Measurements from ENCODE around the gene RTRAF.

DNA sequence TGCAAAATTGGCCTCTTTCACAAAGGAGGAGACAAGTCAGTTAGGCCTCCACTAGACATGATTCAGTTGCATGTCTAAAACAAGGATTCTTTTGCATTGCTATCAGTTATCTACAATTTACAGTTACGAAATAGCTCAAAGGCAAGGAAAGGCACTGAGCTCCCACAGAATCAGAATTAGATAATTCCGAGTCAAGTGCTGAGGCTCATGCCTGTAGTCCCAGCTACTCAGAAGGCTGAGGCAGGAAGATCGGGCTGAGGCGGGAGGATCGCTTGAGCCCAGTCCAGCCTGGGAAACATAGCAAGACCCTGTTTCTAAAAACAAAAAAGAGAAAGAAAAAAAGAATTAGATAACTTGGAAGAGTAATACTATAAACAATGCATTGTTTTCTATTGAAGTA is 12.3 kb upstream of the RTRAF start:
- TF ChIP-seq POLR2AphosphoS5 (IDR thresholded peaks at IDR 0.05; ENCODE audit: low read depth) = no peak
- TF ChIP-seq, protein P1, sequence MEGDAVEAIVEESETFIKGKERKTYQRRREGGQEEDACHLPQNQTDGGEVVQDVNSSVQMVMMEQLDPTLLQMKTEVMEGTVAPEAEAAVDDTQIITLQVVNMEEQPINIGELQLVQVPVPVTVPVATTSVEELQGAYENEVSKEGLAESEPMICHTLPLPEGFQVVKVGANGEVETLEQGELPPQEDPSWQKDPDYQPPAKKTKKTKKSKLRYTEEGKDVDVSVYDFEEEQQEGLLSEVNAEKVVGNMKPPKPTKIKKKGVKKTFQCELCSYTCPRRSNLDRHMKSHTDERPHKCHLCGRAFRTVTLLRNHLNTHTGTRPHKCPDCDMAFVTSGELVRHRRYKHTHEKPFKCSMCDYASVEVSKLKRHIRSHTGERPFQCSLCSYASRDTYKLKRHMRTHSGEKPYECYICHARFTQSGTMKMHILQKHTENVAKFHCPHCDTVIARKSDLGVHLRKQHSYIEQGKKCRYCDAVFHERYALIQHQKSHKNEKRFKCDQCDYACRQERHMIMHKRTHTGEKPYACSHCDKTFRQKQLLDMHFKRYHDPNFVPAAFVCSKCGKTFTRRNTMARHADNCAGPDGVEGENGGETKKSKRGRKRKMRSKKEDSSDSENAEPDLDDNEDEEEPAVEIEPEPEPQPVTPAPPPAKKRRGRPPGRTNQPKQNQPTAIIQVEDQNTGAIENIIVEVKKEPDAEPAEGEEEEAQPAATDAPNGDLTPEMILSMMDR (IDR thresholded peaks at IDR 0.05; ENCODE audit: insufficient read depth, low read length) = no peak
- TF ChIP-seq, protein P2, sequence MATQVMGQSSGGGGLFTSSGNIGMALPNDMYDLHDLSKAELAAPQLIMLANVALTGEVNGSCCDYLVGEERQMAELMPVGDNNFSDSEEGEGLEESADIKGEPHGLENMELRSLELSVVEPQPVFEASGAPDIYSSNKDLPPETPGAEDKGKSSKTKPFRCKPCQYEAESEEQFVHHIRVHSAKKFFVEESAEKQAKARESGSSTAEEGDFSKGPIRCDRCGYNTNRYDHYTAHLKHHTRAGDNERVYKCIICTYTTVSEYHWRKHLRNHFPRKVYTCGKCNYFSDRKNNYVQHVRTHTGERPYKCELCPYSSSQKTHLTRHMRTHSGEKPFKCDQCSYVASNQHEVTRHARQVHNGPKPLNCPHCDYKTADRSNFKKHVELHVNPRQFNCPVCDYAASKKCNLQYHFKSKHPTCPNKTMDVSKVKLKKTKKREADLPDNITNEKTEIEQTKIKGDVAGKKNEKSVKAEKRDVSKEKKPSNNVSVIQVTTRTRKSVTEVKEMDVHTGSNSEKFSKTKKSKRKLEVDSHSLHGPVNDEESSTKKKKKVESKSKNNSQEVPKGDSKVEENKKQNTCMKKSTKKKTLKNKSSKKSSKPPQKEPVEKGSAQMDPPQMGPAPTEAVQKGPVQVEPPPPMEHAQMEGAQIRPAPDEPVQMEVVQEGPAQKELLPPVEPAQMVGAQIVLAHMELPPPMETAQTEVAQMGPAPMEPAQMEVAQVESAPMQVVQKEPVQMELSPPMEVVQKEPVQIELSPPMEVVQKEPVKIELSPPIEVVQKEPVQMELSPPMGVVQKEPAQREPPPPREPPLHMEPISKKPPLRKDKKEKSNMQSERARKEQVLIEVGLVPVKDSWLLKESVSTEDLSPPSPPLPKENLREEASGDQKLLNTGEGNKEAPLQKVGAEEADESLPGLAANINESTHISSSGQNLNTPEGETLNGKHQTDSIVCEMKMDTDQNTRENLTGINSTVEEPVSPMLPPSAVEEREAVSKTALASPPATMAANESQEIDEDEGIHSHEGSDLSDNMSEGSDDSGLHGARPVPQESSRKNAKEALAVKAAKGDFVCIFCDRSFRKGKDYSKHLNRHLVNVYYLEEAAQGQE (IDR thresholded peaks at IDR 0.05; ENCODE audit: insufficient replicate concordance, low read depth) = no peak
- no peak for TF ChIP-seq SPI1 (IDR thresholded peaks at IDR 0.05; ENCODE audit: borderline replicate concordance, low read depth)

All from HL-60 (cell line).